ENCODE data around the gene NLRP8.

NLRP8 gene

GRCh38 chr19:55947532-55947931 is at the start of gene NLRP8:
NLRP8 (plus strand) TSS chr19:55947832.
- no peaks in the 10 kb centered on the region for H3K27me3 ChIP-seq (ENCODE audit: control insufficient read depth, insufficient read depth, low read length)
- H3K9me3 ChIP-seq (ENCODE audit: control insufficient read depth, insufficient read depth, low read length): peaks cover 73% of the 10 kb centered on the region
- H3K27ac ChIP-seq (ENCODE audit: low read depth, low read length): no peak within 1 kb of the TSS
- no peaks in the 10 kb centered on the region for H3K36me3 ChIP-seq (ENCODE audit: control insufficient read depth, insufficient read depth, low read length)
- no peak within 1 kb of the TSS for H3K4me3 ChIP-seq (ENCODE audit: low read depth, low read length)
- H3K9ac ChIP-seq (ENCODE audit: low read depth, low read length): no peak within 1 kb of the TSS
- no peaks in the 10 kb centered on the region for H3K4me1 ChIP-seq (ENCODE audit: control insufficient read depth, insufficient read depth, low read length)

- Histone ChIP-seq H3K4me3 (ENCODE audit: low read depth, low read length) (no peak overlapping the region), H3K9me3 (ENCODE audit: control insufficient read depth, insufficient read depth, low read length) (peaks cover 72% of the 10 kb centered on the region), H3K4me1 (ENCODE audit: control insufficient read depth, insufficient read depth, low read length) (no peaks in the 10 kb centered on the region), H3K27me3 (ENCODE audit: control insufficient read depth, insufficient read depth, low read length) (no peaks in the 10 kb centered on the region), H3K36me3 (ENCODE audit: control insufficient read depth, insufficient read depth, low read length) (no peaks in the 10 kb centered on the region), H3K27ac (ENCODE audit: low read depth, low read length) (no peak overlapping the region), H3K9ac (ENCODE audit: low read depth, low read length) (no peak overlapping the region)
Measured at GRCh38 chr19:55898911-55899310, 48.7 kb upstream of the NLRP8 start.

- no peaks in the 10 kb centered on the region for H3K4me1 ChIP-seq (ENCODE audit: control insufficient read depth, insufficient read depth, low read length)
- H3K36me3 ChIP-seq (ENCODE audit: control insufficient read depth, insufficient read depth, low read length): no peaks in the 10 kb centered on the region
- H3K4me3 ChIP-seq (ENCODE audit: low read depth, low read length): no peak overlapping the region
- no peaks in the 10 kb centered on the region for H3K27me3 ChIP-seq (ENCODE audit: control insufficient read depth, insufficient read depth, low read length)
- H3K27ac ChIP-seq (ENCODE audit: low read depth, low read length): no peak overlapping the region
- no peak overlapping the region for H3K9ac ChIP-seq (ENCODE audit: low read depth, low read length)
- H3K9me3 ChIP-seq (ENCODE audit: control insufficient read depth, insufficient read depth, low read length): peaks cover 78% of the 10 kb centered on the region
Measured at GRCh38 chr19:55901369-55902079, 46.1 kb upstream of the NLRP8 start.

DNA sequence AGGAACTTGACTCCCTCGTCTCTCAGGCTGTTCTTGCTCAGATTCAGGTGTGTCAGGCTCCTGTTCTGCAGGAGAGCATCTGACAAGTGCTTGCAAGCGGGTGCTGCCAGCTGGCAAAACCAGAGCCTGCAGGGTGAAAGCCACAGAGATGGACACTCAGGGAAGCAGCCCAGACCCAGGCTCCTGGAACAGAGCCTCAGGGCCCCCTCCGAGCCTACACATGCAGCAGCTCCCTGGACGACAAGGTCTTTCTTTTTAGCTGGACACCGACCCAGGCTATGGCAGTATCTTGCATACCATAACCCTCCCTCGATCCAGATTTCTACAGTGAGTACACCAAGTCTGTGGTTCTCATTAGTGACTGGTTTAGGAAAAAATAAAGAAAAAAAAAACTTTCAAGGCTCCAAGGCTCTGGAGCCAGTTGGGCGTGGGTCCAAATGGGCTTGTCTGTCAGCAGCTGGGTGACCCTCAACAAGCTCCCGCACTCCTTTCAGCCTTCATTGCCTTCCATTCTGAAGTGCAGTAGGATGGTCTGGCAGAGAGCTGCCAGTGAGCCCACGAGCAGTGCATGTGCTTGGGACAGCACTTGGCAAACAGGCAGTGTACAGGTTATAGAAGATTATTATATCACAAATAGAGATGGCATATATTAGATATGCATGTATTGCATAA is 45.4 kb upstream of the NLRP8 start:
- no peak overlapping the region for H3K9ac ChIP-seq (ENCODE audit: low read depth, low read length)

DNA sequence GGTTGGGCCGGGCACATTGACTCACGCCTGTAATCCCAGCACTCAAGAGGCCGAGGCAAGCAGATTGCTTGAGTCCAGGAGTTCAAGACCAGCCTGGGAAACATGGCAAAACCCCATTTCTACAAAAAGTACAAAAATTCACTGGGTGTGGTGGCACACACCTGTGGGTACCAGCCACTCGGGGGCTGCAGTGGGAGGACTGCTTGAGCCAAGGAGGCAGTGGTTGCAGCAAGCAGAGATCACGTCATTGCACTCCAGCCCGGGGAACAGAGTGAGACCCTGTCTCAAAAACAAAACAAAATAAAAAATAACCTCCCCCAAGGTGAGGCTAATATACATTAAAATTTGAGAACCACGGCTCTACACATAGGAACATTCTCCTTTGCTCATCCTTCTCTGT is 40.3 kb upstream of the NLRP8 start:
- H3K27ac ChIP-seq (ENCODE audit: low read depth, low read length): no peak overlapping the region
- no peaks in the 10 kb centered on the region for H3K36me3 ChIP-seq (ENCODE audit: control insufficient read depth, insufficient read depth, low read length)
- no peak overlapping the region for H3K9ac ChIP-seq (ENCODE audit: low read depth, low read length)
- H3K27me3 ChIP-seq (ENCODE audit: control insufficient read depth, insufficient read depth, low read length): no peaks in the 10 kb centered on the region
- peaks cover 90% of the 10 kb centered on the region for H3K9me3 ChIP-seq (ENCODE audit: control insufficient read depth, insufficient read depth, low read length)
- no peaks in the 10 kb centered on the region for H3K4me1 ChIP-seq (ENCODE audit: control insufficient read depth, insufficient read depth, low read length)
- H3K4me3 ChIP-seq (ENCODE audit: low read depth, low read length): no peak overlapping the region

More for the DNA sequence above, 45.4 kb upstream of the NLRP8 start:
- Histone ChIP-seq H3K36me3 (ENCODE audit: control insufficient read depth, insufficient read depth, low read length) (no peaks in the 10 kb centered on the region), H3K4me3 (ENCODE audit: low read depth, low read length) (no peak overlapping the region), H3K4me1 (ENCODE audit: control insufficient read depth, insufficient read depth, low read length) (no peaks in the 10 kb centered on the region), H3K9me3 (ENCODE audit: control insufficient read depth, insufficient read depth, low read length) (peaks cover 78% of the 10 kb centered on the region), H3K27me3 (ENCODE audit: control insufficient read depth, insufficient read depth, low read length) (no peaks in the 10 kb centered on the region), H3K27ac (ENCODE audit: low read depth, low read length) (no peak overlapping the region)

GRCh38 chr19:55907746-55908145 is 39.9 kb upstream of the NLRP8 start:
- Histone ChIP-seq H3K27ac (ENCODE audit: low read depth, low read length) (no peak overlapping the region), H3K9ac (ENCODE audit: low read depth, low read length) (no peak overlapping the region), H3K9me3 (ENCODE audit: control insufficient read depth, insufficient read depth, low read length) (peaks cover 92% of the 10 kb centered on the region), H3K36me3 (ENCODE audit: control insufficient read depth, insufficient read depth, low read length) (no peaks in the 10 kb centered on the region), H3K4me1 (ENCODE audit: control insufficient read depth, insufficient read depth, low read length) (no peaks in the 10 kb centered on the region), H3K27me3 (ENCODE audit: control insufficient read depth, insufficient read depth, low read length) (no peaks in the 10 kb centered on the region), H3K4me3 (ENCODE audit: low read depth, low read length) (no peak overlapping the region)

- H3K4me1 ChIP-seq (ENCODE audit: control insufficient read depth, insufficient read depth, low read length): no peaks in the 10 kb centered on the region
- no peak overlapping the region for H3K4me3 ChIP-seq (ENCODE audit: low read depth, low read length)
- no peak overlapping the region for H3K27ac ChIP-seq (ENCODE audit: low read depth, low read length)
- H3K36me3 ChIP-seq (ENCODE audit: control insufficient read depth, insufficient read depth, low read length): no peaks in the 10 kb centered on the region
- H3K27me3 ChIP-seq (ENCODE audit: control insufficient read depth, insufficient read depth, low read length): no peaks in the 10 kb centered on the region
- no peak overlapping the region for H3K9ac ChIP-seq (ENCODE audit: low read depth, low read length)
- peaks cover 93% of the 10 kb centered on the region for H3K9me3 ChIP-seq (ENCODE audit: control insufficient read depth, insufficient read depth, low read length)
Measured at GRCh38 chr19:55909801-55910200, 37.8 kb upstream of the NLRP8 start.

GRCh38 chr19:55912916-55913315 is 34.7 kb upstream of the NLRP8 start:
- H3K9me3 ChIP-seq (ENCODE audit: control insufficient read depth, insufficient read depth, low read length): peaks cover 91% of the 10 kb centered on the region
- no peaks in the 10 kb centered on the region for H3K27me3 ChIP-seq (ENCODE audit: control insufficient read depth, insufficient read depth, low read length)
- H3K4me1 ChIP-seq (ENCODE audit: control insufficient read depth, insufficient read depth, low read length): no peaks in the 10 kb centered on the region
- H3K27ac ChIP-seq (ENCODE audit: low read depth, low read length): no peak overlapping the region
- no peaks in the 10 kb centered on the region for H3K36me3 ChIP-seq (ENCODE audit: control insufficient read depth, insufficient read depth, low read length)
- no peak overlapping the region for H3K4me3 ChIP-seq (ENCODE audit: low read depth, low read length)
- no peak overlapping the region for H3K9ac ChIP-seq (ENCODE audit: low read depth, low read length)

DNA sequence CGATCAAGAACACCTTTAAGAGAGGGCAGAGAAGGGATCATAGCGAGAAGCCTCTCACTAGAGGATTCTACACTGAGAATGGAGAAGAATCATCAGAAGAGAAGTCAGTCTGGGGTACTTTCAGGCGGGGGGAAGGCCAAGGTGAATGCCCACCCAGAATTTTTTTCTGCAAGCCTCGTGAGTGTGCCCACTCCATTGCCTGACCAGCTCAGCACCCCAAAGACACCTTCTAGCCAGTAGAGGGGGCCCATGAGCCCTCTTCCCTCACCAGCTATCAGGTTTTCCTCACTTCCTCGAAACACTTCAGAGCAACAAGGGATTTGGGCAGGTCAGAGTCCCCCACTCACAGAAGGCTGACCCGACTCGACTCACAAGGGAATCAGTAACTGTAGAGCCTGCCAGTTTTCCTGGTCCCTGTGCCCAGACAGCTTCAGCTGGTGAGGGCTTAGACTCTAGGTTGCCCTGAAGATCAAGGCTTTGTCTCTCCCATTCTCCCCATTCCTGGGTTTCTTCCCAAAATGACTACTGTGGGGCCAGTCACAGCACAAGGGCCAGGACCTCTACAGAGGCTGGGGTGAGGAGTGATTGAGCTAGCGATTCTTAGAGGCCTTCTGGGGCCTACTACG is 33.9 kb upstream of the NLRP8 start:
- Histone ChIP-seq H3K4me1 (ENCODE audit: control insufficient read depth, insufficient read depth, low read length) (no peaks in the 10 kb centered on the region), H3K27me3 (ENCODE audit: control insufficient read depth, insufficient read depth, low read length) (no peaks in the 10 kb centered on the region)

GRCh38 chr19:55923556-55923955 is 24.1 kb upstream of the NLRP8 start:
- H3K4me1 ChIP-seq (ENCODE audit: control insufficient read depth, insufficient read depth, low read length): no peaks in the 10 kb centered on the region
- H3K27ac ChIP-seq (ENCODE audit: low read depth, low read length): no peak overlapping the region
- H3K9ac ChIP-seq (ENCODE audit: low read depth, low read length): no peak overlapping the region
- H3K4me3 ChIP-seq (ENCODE audit: low read depth, low read length): no peak overlapping the region
- H3K27me3 ChIP-seq (ENCODE audit: control insufficient read depth, insufficient read depth, low read length): no peaks in the 10 kb centered on the region
- no peaks in the 10 kb centered on the region for H3K36me3 ChIP-seq (ENCODE audit: control insufficient read depth, insufficient read depth, low read length)
- peaks cover 95% of the 10 kb centered on the region for H3K9me3 ChIP-seq (ENCODE audit: control insufficient read depth, insufficient read depth, low read length)

More for the DNA sequence above, 33.9 kb upstream of the NLRP8 start:
- no peak overlapping the region for H3K27ac ChIP-seq (ENCODE audit: low read depth, low read length)
- H3K9ac ChIP-seq (ENCODE audit: low read depth, low read length): no peak overlapping the region
- H3K9me3 ChIP-seq (ENCODE audit: control insufficient read depth, insufficient read depth, low read length): peaks cover 91% of the 10 kb centered on the region
- H3K4me3 ChIP-seq (ENCODE audit: low read depth, low read length): no peak overlapping the region
- no peaks in the 10 kb centered on the region for H3K36me3 ChIP-seq (ENCODE audit: control insufficient read depth, insufficient read depth, low read length)

GRCh38 chr19:55927991-55928390 is 19.6 kb upstream of the NLRP8 start:
- Histone ChIP-seq H3K36me3 (ENCODE audit: control insufficient read depth, insufficient read depth, low read length) (no peaks in the 10 kb centered on the region), H3K9me3 (ENCODE audit: control insufficient read depth, insufficient read depth, low read length) (peaks cover 79% of the 10 kb centered on the region), H3K27me3 (ENCODE audit: control insufficient read depth, insufficient read depth, low read length) (no peaks in the 10 kb centered on the region)

More at GRCh38 chr19:55927991-55928390, 19.6 kb upstream of the NLRP8 start:
- Histone ChIP-seq H3K9ac (ENCODE audit: low read depth, low read length) (no peak overlapping the region), H3K27ac (ENCODE audit: low read depth, low read length) (no peak overlapping the region), H3K4me3 (ENCODE audit: low read depth, low read length) (no peak overlapping the region), H3K4me1 (ENCODE audit: control insufficient read depth, insufficient read depth, low read length) (no peaks in the 10 kb centered on the region)
